ENCODE data around the gene RNASET2. TPM values are rescaled to one million over a fixed set of nuclear protein-coding genes. Genes with fewer than 3 reads are reported as not detected.
"Not testable (repeated sequence)": the region's sequence is repeated elsewhere in the genome, so short reads cannot be mapped to it uniquely, and the experiment has no call there.

RNASET2 gene
- polyA plus RNA-seq, 4 donors: 55.0 to 71.3 (median 61.3) TPM

DNA sequence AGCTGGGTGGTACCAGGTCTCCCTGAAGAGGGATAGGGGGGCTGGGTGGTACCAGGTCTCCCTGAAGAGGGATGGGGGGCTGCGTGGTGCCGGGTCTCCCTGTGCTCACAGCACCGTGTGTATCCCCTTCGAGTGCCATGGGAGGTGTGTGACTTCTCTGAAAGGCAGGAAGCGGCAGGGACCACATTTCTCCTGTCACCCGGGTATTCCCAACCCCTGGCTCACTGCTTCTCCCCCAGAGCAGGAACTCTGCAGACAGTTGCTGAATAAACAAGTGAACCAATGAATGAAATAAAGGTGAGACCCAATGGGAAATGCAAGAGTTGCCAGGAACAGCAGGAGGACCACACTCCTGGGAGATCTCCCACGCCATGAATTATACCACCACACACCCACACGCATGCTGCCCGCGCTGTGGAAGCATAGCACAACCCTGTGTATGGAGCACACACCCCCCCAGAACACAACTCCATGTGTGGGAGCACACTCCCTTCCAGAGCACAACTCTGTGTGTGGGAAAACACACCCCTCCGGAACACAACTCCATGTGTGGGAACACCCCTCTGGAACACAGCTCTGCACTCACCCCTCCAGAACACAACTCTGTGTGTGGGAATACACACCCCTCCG lies 50.7 kb downstream of the RNASET2 start:
- DNase-seq (ENCODE audit: low read depth in 4 of 4, low spot score in 3 of 4): no peak

DNA sequence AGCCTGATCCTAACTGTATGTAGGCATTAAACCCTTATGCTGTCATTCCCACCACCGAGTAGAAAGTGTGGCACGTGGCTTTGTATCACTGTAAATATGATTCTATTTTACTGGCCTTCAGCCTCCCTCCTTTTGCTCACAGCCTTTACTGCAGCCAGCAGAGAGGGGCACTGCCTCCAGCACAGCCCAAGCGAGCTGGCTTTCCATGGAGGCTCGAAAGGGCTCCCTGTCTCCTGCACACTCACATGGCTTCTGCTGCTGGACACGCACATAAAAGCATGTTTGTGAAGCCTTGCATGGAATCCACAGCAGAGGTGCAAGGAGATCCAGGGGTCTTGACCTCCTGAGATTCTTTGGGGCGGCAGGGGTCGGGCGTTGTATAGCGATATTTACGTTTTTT lies 51.3 kb downstream of the RNASET2 start:
- DNase-seq (ENCODE audit: low read depth in 4 of 4, low spot score in 3 of 4): no peak

DNA sequence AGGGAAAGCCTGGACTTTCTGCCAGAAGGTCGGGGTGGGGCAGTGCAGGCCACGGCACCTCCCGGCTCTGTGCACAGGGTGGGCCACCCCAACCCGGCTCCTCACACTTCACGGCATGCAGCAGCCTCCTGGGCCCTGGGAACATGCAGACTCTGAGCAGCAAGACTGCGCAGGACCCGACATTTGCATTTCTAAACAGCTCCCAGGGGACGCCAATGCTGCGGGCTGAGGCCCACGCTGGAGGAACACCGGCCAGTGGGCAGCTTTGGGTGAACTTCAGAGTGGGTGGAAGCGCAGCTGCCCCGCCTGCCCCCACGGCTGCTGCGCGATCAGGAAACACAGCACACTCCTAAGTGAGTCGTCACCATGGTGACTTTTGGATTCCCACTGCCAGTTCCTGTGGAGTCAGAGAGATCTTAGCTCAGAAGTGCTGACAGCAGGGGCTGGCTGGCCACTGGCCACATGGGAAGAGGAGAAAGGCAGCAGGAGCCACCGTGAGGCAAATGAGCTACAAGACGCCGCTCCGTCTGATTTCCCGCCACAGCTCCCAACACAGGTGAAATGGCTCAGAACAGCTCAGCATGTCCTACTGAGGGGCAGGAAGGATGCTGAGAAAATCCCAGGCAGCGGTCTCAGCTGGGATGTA lies 52.1 kb downstream of the RNASET2 start:
- no peak for DNase-seq (ENCODE audit: low read depth in 4 of 4, low spot score in 3 of 4)

DNA sequence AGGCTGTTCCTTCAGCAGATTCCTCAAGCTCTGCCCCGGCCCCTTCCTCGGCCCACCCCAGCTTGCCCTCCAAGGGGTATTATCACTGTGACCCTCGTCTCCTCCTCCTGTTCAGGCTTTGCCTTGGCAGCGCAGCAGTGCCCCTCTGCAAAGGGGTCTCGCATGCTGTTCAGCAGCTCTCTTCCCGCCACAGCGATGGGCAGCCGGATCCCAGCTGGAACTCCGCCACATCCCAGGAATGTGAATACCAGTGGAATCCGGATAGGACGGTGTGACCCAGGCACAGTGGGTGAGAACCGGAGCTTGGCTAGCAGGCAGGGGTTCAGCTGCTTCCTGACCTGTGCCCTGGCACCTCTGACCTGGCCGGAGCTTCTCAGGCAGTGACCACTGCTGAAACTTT lies 52.9 kb downstream of the RNASET2 start:
- DNase-seq (ENCODE audit: low read depth in 4 of 4, low spot score in 3 of 4): no peak

DNA sequence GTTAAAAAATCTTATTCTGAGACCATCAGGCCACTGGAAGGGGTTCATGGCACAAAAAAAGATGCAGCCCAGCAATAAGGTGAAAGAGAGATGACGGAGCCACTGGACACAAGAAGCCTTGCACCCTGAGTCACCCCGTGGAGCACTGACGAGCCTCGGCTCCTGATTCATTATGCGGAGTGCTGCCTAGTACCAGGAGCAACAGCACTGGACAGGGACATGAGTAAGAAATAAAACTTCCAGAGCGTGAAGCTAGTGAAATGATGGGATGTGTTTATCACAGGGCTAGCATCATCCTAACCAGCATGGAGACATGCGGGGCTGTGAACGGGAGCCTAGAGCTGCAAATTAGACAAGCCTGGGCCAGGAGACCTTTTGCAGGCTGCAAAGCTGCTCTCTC lies 53.3 kb downstream of the RNASET2 start:
- no peak for DNase-seq (ENCODE audit: low read depth in 4 of 4, low spot score in 3 of 4)

DNA sequence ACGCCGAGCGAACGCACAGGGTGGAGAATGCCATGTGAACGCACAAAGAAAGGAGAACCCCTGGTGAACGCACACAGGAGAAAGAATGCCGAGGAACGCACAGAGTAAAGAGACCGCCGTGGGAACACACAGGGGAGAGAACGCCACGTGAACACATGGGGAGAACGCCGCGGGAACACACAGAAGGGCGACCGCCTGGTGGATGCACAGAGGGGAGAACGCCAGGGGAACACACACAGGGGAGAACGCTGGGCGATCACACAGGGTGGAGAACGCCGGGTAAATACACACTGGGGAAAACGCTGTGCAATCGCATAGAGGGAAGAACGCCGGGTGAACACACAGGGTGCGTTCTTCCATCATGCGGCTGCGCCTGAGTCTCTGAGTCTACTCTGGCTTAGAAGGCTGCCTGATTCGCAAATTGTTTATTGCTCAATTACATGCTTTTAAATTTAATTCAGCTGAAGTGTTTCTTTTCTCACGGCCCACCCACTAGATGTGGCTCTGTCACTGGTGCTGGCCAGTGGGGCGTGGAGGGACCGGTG lies 54.1 kb downstream of the RNASET2 start:
- no peak for DNase-seq (ENCODE audit: low read depth in 4 of 4, low spot score in 3 of 4)

DNA sequence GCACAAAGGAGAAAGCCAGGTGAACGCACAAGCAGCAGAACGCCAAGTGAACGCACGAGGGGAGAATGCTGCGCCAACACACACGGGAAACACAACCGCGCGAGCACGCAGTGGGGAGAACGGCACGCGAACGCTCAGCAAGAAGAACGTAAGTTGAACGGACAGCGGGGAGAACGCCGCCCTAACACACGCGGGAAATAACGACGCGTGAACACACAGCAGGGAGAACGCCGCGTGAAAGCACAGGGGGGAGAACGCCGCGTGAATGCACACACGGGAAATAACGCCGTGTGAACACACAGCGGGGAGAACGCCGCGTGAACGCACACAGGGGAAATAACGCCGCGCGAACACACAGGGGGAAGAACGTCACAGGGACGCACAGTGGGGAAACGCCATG lies 54.7 kb downstream of the RNASET2 start:
- no peak for DNase-seq (ENCODE audit: low read depth in 4 of 4, low spot score in 3 of 4)

DNA sequence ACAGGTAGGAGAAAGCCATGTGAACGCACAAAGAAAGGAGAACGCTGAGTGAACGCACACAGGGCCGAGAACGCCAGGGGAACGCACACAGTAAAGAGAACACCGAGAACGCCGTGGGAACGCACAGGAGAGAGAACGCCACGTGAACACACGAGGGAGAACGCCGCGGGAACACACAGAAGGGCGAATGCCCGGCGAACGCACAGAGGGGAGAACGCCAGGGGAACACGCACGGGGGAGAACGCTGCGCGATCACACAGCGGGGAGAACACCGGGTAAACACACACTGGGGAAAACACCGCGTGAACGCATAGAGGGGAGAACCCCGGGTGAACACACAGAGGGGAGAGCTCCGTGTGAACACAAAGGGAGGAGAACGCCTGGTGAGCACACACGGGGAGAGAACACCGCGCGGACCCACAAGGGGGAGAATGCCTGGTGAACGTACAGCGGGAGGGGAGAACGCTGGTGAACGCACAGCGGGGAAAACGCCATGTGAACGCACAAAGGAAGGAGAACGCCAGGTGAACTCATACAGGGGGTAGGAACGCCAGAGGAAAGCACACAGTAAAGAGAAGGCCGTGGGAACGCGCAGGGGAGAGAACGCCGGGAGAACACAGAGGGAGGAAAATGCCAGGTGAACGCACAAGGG lies 55.3 kb downstream of the RNASET2 start:
- DNase-seq (ENCODE audit: low read depth in 4 of 4, low spot score in 3 of 4): no peak

DNA sequence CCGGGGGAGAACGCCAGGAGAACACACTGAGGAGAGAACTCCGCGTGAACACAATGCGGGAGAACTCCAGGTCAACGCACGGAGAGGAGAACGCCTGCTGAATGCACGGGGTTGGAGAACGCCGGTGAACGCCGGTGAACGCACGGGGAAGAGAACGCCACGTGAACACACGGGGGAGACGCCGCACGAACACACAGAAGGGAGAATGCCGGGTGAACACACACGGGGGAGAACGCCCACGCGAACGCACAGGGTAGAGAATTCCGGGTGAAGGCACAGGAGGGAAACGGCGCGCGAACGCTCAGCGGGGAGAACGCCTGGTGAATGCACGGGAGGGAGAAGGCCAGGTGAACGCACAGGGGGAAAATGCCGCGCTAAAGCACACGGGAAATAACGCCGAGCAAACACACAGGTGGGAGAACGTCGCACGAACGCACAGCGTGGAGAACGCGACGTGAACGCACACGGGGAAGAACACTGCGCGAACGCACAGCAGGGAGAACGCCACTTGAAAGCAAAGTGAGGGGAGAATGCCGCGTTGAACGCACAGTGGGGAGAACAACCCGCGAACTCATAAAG lies 56.1 kb downstream of the RNASET2 start:
- DNase-seq (ENCODE audit: low read depth in 4 of 4, low spot score in 3 of 4): no peak

DNA sequence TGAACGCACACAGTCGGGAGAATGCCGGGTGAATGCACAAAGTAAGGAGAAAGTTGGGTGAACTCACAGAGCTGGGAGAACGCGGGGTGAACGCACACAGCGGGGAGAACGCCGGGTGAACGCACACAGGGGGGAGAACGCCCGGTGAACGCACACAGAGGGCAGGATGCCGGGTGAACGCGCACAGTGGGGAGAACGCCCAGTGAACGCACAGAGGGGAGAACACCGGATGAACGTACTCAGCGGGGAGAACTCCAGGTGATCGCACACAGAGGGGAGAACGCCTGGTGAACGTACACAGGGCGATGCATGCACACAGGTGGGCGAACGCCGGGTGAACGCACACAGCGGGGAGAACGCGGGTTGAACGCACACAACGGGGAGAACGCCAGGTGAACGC lies 57.4 kb downstream of the RNASET2 start:
- no peak for DNase-seq (ENCODE audit: low read depth in 4 of 4, low spot score in 3 of 4)

DNA sequence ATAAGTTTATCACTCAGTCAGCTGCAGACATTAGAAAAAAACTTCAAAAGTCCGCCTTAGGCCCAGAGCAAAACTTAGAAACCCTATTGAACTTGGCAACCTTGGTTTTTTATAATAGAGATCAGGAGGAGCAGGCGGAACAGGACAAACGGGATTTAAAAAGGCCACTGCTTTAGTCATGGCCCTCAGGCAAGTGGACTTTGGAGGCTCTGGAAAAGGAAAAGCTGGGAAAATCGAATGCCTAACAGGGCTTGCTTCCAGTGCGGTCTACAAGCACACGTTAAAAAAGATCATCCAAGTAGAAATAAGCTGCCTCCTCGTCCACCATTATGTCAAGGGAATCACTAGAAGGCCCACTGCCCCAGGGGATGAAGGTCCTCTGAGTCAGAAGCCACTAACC lies 61.7 kb downstream of the RNASET2 start:
- not testable (repeated sequence) for DNase-seq (ENCODE audit: low read depth in 4 of 4, low spot score in 3 of 4)

DNA sequence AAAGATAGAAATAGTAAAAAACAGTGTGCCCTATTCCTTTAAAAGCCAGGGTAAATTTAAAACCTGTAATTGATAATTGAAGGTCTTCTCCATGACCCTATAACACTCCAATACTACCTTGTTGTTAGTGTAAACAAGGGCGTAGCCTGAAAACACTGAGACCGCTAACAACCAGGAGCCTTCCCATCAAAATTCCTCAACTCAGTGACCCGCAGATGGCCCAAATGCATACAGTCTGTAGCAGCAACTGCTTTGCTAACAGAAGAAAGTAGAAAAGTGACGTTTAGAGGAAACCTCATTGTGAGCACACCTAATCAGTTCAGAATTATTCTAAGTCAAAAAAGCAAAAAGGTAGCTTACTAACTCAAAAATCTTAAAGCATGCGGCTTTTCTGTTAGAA lies 63.9 kb downstream of the RNASET2 start:
- not testable (repeated sequence) for DNase-seq (ENCODE audit: low read depth in 4 of 4, low spot score in 3 of 4)

DNA sequence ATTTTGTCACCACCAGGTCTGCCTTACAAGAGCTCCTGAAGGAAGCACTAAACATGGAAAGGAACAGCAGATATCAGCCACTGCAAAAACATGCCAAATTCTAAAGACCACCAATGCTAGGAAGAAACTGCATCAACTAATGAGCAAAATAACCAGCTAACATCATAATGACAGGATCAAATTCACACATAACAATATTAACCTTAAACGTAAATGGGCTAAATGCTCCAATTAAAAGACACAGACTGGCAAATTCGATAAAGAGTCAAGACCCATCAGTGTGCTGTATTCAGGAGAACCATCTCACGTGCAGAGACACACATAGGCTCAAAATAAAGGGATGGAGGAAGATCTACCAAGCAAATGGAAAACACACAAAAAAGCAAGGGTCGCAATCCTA lies 69.6 kb downstream of the RNASET2 start:
- DNase-seq (ENCODE audit: low read depth in 4 of 4, low spot score in 3 of 4): not testable (repeated sequence)

DNA sequence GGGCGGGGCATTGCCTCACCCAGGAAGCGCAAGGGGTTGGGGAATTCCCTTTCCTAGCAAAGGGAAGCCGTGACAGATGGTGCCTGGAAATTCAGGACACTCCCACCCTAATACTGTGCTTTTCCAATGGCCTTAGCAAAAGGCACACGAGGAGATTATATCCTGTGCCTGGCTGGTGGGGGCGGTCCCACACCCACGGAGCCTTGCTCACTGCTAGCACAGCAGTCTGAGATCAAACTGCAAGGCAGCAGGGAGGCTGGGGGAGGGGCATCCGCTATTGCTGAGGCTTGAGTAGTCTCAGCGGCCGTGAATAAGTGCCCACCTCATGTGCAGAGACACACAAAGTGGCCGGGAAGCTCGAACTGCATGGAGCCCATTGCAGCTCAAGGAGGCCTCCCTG lies 71.4 kb downstream of the RNASET2 start:
- not testable (repeated sequence) for DNase-seq (ENCODE audit: low read depth in 4 of 4, low spot score in 3 of 4)

DNA sequence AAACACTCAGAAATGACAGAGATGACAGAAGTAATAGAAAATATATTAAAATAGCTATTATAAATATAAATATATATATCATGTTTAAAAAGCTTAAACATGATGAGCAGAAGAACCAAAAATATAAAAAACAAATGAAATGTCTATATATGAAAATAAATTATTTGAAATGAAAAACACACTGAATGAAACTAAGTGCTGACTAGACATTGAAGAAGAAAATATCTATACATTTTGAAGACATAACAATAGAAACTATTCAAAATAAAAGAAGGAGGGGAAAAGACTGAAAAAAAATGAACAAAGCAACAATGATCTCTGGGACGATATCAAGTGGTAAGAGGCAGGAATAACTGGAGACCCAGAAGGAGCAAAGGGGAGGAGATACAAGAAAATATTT lies 76.8 kb downstream of the RNASET2 start:
- DNase-seq (ENCODE audit: low read depth in 4 of 4, low spot score in 3 of 4): no peak

Other genes with a start within 250 kb of the RNASET2 start
- 10 to 100 TPM; 27.2 to 36.0 (median 33.2) TPM for gene CEP43, start 42.8 kb upstream of the RNASET2 start, polyA plus RNA-seq (ENCODE audit: insufficient read length in 4 of 4)
- gene CCR6, start 166.5 kb upstream of the RNASET2 start, polyA plus RNA-seq (ENCODE audit: insufficient read length in 4 of 4): under 1 TPM in 1 of 4 donors, not detected in 3; 0.08 TPM
- not detected for gene GPR31, start 201.4 kb upstream of the RNASET2 start, polyA plus RNA-seq (ENCODE audit: insufficient read length in 4 of 4)

Measured in right renal pelvis (tissue), 4 donors.